Ovary (tissue), 9 donors: ENCODE results near the gene S100A10. TPM values are rescaled to one million over a fixed set of nuclear protein-coding genes. Genes with fewer than 3 reads are reported as not detected.

Experiments
- DNase-seq, 5 donors: peaks; one replicate each; pipeline ENCODE4 v3.0.0-alpha.2; 2019 to 2020
- H3K27ac ChIP-seq, 2 donors: fragments of 200-600 bp; one replicate each; pipeline versions ENCODE4 v1.5.1 to v1.8.0; 2019 to 2022
- H3K27me3 ChIP-seq: fragments of 200-600 bp; one replicate; pipeline ENCODE4 v1.8.0; 2022
- H3K36me3 ChIP-seq: fragments of 200-600 bp; sonication (generic); one replicate; pipeline ENCODE4 v1.5.1; 2019
- H3K4me1 ChIP-seq: one replicate; pipeline ENCODE4 v1.8.1; 2013; ENCODE audit warnings: mild to moderate bottlenecking, moderate library complexity; ENCODE audit not compliant: insufficient read depth
- H3K4me3 ChIP-seq: fragments of 200-600 bp; sonication (generic); one replicate; pipeline ENCODE4 v1.5.1; 2017
- H3K9me3 ChIP-seq, 2 donors: fragments of 200-600 bp in 1 of 2; sonication (generic) in 1 of 2; one replicate each; pipeline versions ENCODE4 v1.5.1 to v1.8.1; 2013 to 2019; ENCODE audit warnings: mild to moderate bottlenecking in 1 of 2, moderate library complexity in 1 of 2
- EP300 ChIP-seq: sonication (generic); formaldehyde crosslinking; IDR thresholded peaks from one replicate; pipeline ENCODE4 v1.6.1; 2017; ENCODE audit warnings: antibody characterized with exemption
- POLR2A ChIP-seq: fragments of 450-650 bp; IDR thresholded peaks from one replicate; pipeline ENCODE4 v1.6.1; 2017; ENCODE audit warnings: antibody characterized with exemption, mild to moderate bottlenecking, moderate library complexity
- WGBS, 3 donors: extraction: QIAGEN DNeasy Blood & Tissue Kit in 1 of 3; methylation state at CpG; one replicate each; pipeline versions ENCODE4 v1.1.5 to v1.1.7; 2013 to 2017; 5-methylcytosine and 5-hydroxymethylcytosine counted together
- intact Hi-C, 4 donors: fragments of 100-400 bp; cut with DNase I; formaldehyde crosslinking; loops; one replicate each; pipeline versions ENCODE4 v1.11.0 to v1.15.1; 2022 to 2023
- polyA plus RNA-seq, 2 donors: library from polyadenylated mRNA; stranded (reverse); fragments of 200-250 nt in 1 of 2; fragments of 350-450 nt in 1 of 2; fragmentation: Illumina TruSeq in 1 of 2; extraction: RNeasy Lipid Tissue Mini Kit (QIAGEN cat#74804) in 1 of 2; gene quantifications; one replicate each; pipeline ENCODE4 v1.2.3, GENCODE V29; 2013 to 2014
- total RNA-seq, 7 donors: library from RNA; depleted of rRNA in 2 of 7; stranded (reverse); fragments of >200 nt in 2 of 7; fragmentation: NEBNext Ultra II Directional in 3 of 7; extraction: Animal tissue kit (Norgen Biotek cat#: 25700) in 3 of 7; gene quantifications; one replicate each; pipeline versions ENCODE4 v1.1.0 to v1.2.4, GENCODE V29; 2016 to 2023
- TF ChIP-seq, protein P1 (sequence below), 3 donors: fragments of 450-650 bp in 2 of 3; fragments of 200-600 bp in 1 of 3; IDR thresholded peaks; one replicate each; pipeline versions ENCODE4 v1.5.1 to v1.8.0; 2016 to 2022; ENCODE audit warnings: antibody characterized with exemption in 3 of 3, mild to moderate bottlenecking in 1 of 3
- donor health status: DM: no; HTN: no; CAD: no; lungs with moderate emphysema.
- donor health status: DM: no; HTN: no; CAD: no.
- donor health status: Bipolar disorder and iron deficiency.
- donor health status: DM: yes; HTN: yes; CAD: no.
- donor health status: DM: no; HTN: no; CAD: no.
- donor health status: DM: yes; HTN: yes; CAD: no.

The S100A10 gene
- total and polyA plus RNA-seq, 9 donors = 38.6 to 642 (median 213) TPM

DNA sequence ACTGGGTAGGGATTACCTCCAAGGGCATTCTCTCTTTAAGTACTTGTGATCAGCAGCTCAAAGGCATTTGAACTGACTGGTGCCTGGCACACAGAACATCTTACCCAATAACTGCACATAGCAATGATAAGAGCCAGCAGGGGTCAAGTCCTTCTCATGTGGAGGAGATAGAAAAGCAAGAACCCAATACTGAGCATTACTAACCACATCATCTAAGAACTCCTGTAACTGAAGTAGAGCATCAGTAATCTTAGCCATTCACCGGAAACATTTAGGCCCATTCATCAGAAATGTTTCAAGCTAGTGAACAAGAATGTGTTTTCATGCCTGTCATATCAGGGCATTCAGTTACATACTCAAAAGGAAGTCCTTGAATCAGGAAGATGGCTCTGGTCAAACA, 50.8 kb downstream of the S100A10 start:
- Histone ChIP-seq H3K4me1 (peaks cover 16% of the 10 kb centered on the region), H3K9me3 (no peaks in the 10 kb centered on the region), H3K27me3 (no peaks in the 10 kb centered on the region), H3K27ac (peak overlapping the region in 1 of 2 donors; percentile 63), H3K4me3 (no peak overlapping the region), H3K36me3 (no peaks in the 10 kb centered on the region)
- no peak for DNase-seq
- TF ChIP-seq EP300 (no peak), POLR2A (no peak)
- TF ChIP-seq, protein P1, sequence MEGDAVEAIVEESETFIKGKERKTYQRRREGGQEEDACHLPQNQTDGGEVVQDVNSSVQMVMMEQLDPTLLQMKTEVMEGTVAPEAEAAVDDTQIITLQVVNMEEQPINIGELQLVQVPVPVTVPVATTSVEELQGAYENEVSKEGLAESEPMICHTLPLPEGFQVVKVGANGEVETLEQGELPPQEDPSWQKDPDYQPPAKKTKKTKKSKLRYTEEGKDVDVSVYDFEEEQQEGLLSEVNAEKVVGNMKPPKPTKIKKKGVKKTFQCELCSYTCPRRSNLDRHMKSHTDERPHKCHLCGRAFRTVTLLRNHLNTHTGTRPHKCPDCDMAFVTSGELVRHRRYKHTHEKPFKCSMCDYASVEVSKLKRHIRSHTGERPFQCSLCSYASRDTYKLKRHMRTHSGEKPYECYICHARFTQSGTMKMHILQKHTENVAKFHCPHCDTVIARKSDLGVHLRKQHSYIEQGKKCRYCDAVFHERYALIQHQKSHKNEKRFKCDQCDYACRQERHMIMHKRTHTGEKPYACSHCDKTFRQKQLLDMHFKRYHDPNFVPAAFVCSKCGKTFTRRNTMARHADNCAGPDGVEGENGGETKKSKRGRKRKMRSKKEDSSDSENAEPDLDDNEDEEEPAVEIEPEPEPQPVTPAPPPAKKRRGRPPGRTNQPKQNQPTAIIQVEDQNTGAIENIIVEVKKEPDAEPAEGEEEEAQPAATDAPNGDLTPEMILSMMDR (IDR thresholded peaks at IDR 0.05) = no peak
- intact Hi-C loops = no loop called here
- 42 to 85% (median 64%) methylated on average over 1 of the region's 1 CpG for WGBS, 3 donors

GRCh38 chr1:151940541-151940940, 53.1 kb downstream of the S100A10 start:
- Histone ChIP-seq H3K4me3 (no peak overlapping the region), H3K9me3 (no peaks in the 10 kb centered on the region), H3K36me3 (no peaks in the 10 kb centered on the region), H3K4me1 (peaks cover 15% of the 10 kb centered on the region), H3K27me3 (no peaks in the 10 kb centered on the region), H3K27ac (peak overlapping the region in 1 of 2 donors; percentile 35)
- intact Hi-C loops = no loop called here
- WGBS, 3 donors = 25 to 47% (median 26%) methylated on average over 1 of the region's 1 CpG
- TF ChIP-seq POLR2A (no peak), EP300 (no peak)
- TF ChIP-seq, protein P1 (IDR thresholded peaks at IDR 0.05) = no peak
- no peak for DNase-seq

DNA sequence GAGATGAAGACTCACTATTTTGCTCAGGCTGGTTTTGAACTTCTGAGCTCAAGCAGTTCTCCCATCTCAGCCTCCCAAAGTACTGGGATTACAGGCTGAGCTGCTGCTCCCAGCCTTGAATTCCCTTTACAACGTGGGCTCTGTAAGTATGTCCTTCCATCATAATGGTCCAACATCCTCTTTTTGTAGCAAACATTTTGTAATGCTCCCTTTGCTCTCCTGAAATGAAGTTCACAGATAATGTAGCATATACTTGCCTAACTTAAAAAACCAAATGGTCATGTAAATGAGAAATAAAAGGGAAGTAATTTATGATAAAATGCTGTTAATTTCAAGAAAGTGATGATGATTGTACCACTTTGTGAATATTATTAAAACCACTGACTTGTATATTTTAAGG, 53.9 kb downstream of the S100A10 start:
- no peaks in the 10 kb centered on the region for H3K36me3 ChIP-seq
- H3K27me3 ChIP-seq = no peaks in the 10 kb centered on the region
- no peaks in the 10 kb centered on the region for H3K9me3 ChIP-seq
- intact Hi-C loops = loop anchor here in 2 of 4 donors (5.0 kb wide), 1 partner anchor 53 kb away; the partner anchor contains the start of gene S100A10 (in 2 of the 2)
- no peak overlapping the region for H3K4me3 ChIP-seq
- WGBS, 3 donors = 51 to 81% (median 53%) methylated on average over 1 of the region's 1 CpG
- TF ChIP-seq, protein P1 (IDR thresholded peaks at IDR 0.05) = no peak
- TF ChIP-seq EP300 = no peak
- TF ChIP-seq POLR2A = no peak
- no peak for DNase-seq
- H3K4me1 ChIP-seq = peaks cover 15% of the 10 kb centered on the region
- peak overlapping the region in 1 of 2 donors; percentile 35 for H3K27ac ChIP-seq

GRCh38 chr1:151939141-151939540, 54.5 kb downstream of the S100A10 start:
- intact Hi-C loops = loop anchor here in 2 of 4 donors (5.0 kb wide), 1 partner anchor 53 kb away; the partner anchor contains the start of gene S100A10 (in 2 of the 2)
- Histone ChIP-seq H3K27me3 (no peaks in the 10 kb centered on the region), H3K9me3 (no peaks in the 10 kb centered on the region), H3K36me3 (no peaks in the 10 kb centered on the region), H3K4me3 (no peak overlapping the region), H3K4me1 (peaks cover 14% of the 10 kb centered on the region), H3K27ac (no peak overlapping the region)
- DNase-seq = no peak
- WGBS, 3 donors = 63 to 75% (median 66%) methylated on average over 3 of the region's 3 CpGs
- no peak for TF ChIP-seq POLR2A
- TF ChIP-seq EP300 = no peak

- Histone ChIP-seq H3K36me3 (no peaks in the 10 kb centered on the region), H3K27ac (peak overlapping the region in 1 of 2 donors; percentile 52), H3K27me3 (no peaks in the 10 kb centered on the region), H3K4me3 (no peak overlapping the region), H3K9me3 (no peaks in the 10 kb centered on the region), H3K4me1 (peaks cover 7% of the 10 kb centered on the region)
- DNase-seq = no peak
- no peak for TF ChIP-seq POLR2A
- TF ChIP-seq, protein P1 (IDR thresholded peaks at IDR 0.05) = no peak
- TF ChIP-seq EP300 = no peak
- WGBS, 3 donors = 8 to 19% (median 13%) methylated on average over 7 of the region's 7 CpGs
- intact Hi-C loops = loop anchor here in 2 of 4 donors (5.0 kb wide), 1 partner anchor 56 kb away; the partner anchor contains the start of gene S100A10 (in 2 of the 2)
Measured at GRCh38 chr1:151936653-151937052, 57.0 kb downstream of the S100A10 start.
